HUES6 (cell line): ENCODE results near the gene SDC3.

Experiments used
- H3K27ac ChIP-seq: 2 replicates; pipeline ENCODE4 v1.7.0; 2013; ENCODE audit warnings: low read depth, mild to moderate bottlenecking, low read length, inconsistent platforms
- H3K27me3 ChIP-seq: 2 replicates; pipeline ENCODE4 v1.6.1; 2013; ENCODE audit warnings: low read length; ENCODE audit not compliant: control insufficient read depth, insufficient read depth
- H3K36me3 ChIP-seq: 2 replicates; pipeline ENCODE4 v1.6.1; 2013; ENCODE audit warnings: low read length; ENCODE audit not compliant: control insufficient read depth, insufficient read depth
- H3K4me1 ChIP-seq: 2 replicates; pipeline ENCODE4 v1.6.1; 2013; ENCODE audit warnings: low read length; ENCODE audit not compliant: control insufficient read depth, insufficient read depth
- H3K4me3 ChIP-seq: 2 replicates; pipeline ENCODE4 v1.5.1; 2013; ENCODE audit warnings: low read depth, low read length
- H3K9ac ChIP-seq: one replicate; pipeline ENCODE4 v1.6.1; 2013; ENCODE audit warnings: mild to moderate bottlenecking, low read length
- H3K9me3 ChIP-seq: 2 replicates; pipeline ENCODE4 v1.6.1; 2013; ENCODE audit warnings: low read depth, low read length; ENCODE audit not compliant: control insufficient read depth, insufficient read depth

The SDC3 gene

GRCh38 chr1:30846587-30846986, 62.0 kb downstream of the SDC3 start:
- H3K9ac ChIP-seq, result no peak overlapping the region
- no peaks in the 10 kb centered on the region for H3K27me3 ChIP-seq
- H3K36me3 ChIP-seq, result no peaks in the 10 kb centered on the region
- no peak overlapping the region for H3K4me3 ChIP-seq
- no peaks in the 10 kb centered on the region for H3K9me3 ChIP-seq
- H3K4me1 ChIP-seq, result peaks cover 31% of the 10 kb centered on the region
- H3K27ac ChIP-seq, result no peak overlapping the region

GRCh38 chr1:30845904-30846290, 62.7 kb downstream of the SDC3 start:
- Histone ChIP-seq H3K36me3 (no peaks in the 10 kb centered on the region), H3K4me3 (no peak overlapping the region), H3K9me3 (no peaks in the 10 kb centered on the region), H3K4me1 (peaks cover 38% of the 10 kb centered on the region), H3K27me3 (0 out of 2 replicates have a peak, but pooled peaks cover 2% of the 10 kb centered on the region), H3K9ac (no peak overlapping the region), H3K27ac (no peak overlapping the region)

GRCh38 chr1:30845237-30845903, 63.2 kb downstream of the SDC3 start:
- H3K27ac ChIP-seq, result no peak overlapping the region
- H3K36me3 ChIP-seq, result no peaks in the 10 kb centered on the region
- peaks cover 43% of the 10 kb centered on the region for H3K4me1 ChIP-seq
- H3K27me3 ChIP-seq, result 0 out of 2 replicates have a peak, but pooled peaks cover 2% of the 10 kb centered on the region
- no peak overlapping the region for H3K4me3 ChIP-seq
- H3K9me3 ChIP-seq, result no peaks in the 10 kb centered on the region
- no peak overlapping the region for H3K9ac ChIP-seq

GRCh38 chr1:30844631-30845030, 63.9 kb downstream of the SDC3 start:
- Histone ChIP-seq H3K27me3 (0 out of 2 replicates have a peak, but pooled peaks cover 2% of the 10 kb centered on the region), H3K4me1 (peaks cover 44% of the 10 kb centered on the region), H3K36me3 (no peaks in the 10 kb centered on the region), H3K9me3 (no peaks in the 10 kb centered on the region), H3K4me3 (peak overlapping the region; percentile 9; the same call in 1 of the 2 replicates), H3K9ac (no peak overlapping the region), H3K27ac (no peak overlapping the region)

- Histone ChIP-seq H3K36me3 (no peaks in the 10 kb centered on the region), H3K27me3 (0 out of 2 replicates have a peak, but pooled peaks cover 2% of the 10 kb centered on the region), H3K9ac (no peak overlapping the region), H3K4me1 (peaks cover 45% of the 10 kb centered on the region), H3K4me3 (no peak overlapping the region), H3K27ac (no peak overlapping the region), H3K9me3 (no peaks in the 10 kb centered on the region)
These were observed 65.7 kb downstream of the SDC3 start for GRCh38 chr1:30842697-30843354.

GRCh38 chr1:30840904-30841598, 67.5 kb downstream of the SDC3 start:
- Histone ChIP-seq H3K36me3 (no peaks in the 10 kb centered on the region), H3K9ac (no peak overlapping the region), H3K27ac (no peak overlapping the region), H3K9me3 (no peaks in the 10 kb centered on the region), H3K4me1 (peaks cover 38% of the 10 kb centered on the region), H3K27me3 (0 out of 2 replicates have a peak, but pooled peaks cover 2% of the 10 kb centered on the region), H3K4me3 (no peak overlapping the region)

- Histone ChIP-seq H3K27ac (no peak overlapping the region), H3K9ac (no peak overlapping the region), H3K4me3 (no peak overlapping the region), H3K9me3 (no peaks in the 10 kb centered on the region), H3K4me1 (peaks cover 29% of the 10 kb centered on the region), H3K36me3 (no peaks in the 10 kb centered on the region), H3K27me3 (0 out of 2 replicates have a peak, but pooled peaks cover 2% of the 10 kb centered on the region)
These were observed 68.7 kb downstream of the SDC3 start for GRCh38 chr1:30839827-30840359.

- Histone ChIP-seq H3K36me3 (no peaks in the 10 kb centered on the region), H3K27ac (no peak overlapping the region), H3K4me3 (no peak overlapping the region), H3K4me1 (peaks cover 20% of the 10 kb centered on the region), H3K27me3 (0 out of 2 replicates have a peak, but pooled peaks cover 2% of the 10 kb centered on the region), H3K9ac (no peak overlapping the region), H3K9me3 (no peaks in the 10 kb centered on the region)
These were observed 69.6 kb downstream of the SDC3 start for GRCh38 chr1:30838996-30839395.

GRCh38 chr1:30837653-30838052, 70.9 kb downstream of the SDC3 start:
- Histone ChIP-seq H3K4me3 (no peak overlapping the region), H3K36me3 (no peaks in the 10 kb centered on the region), H3K9ac (no peak overlapping the region), H3K9me3 (no peaks in the 10 kb centered on the region), H3K27me3 (0 out of 2 replicates have a peak, but pooled peaks cover 2% of the 10 kb centered on the region), H3K27ac (no peak overlapping the region), H3K4me1 (peaks cover 19% of the 10 kb centered on the region)

GRCh38 chr1:30834253-30834652, 74.3 kb downstream of the SDC3 start:
- Histone ChIP-seq H3K9me3 (peaks cover 5% of the 10 kb centered on the region; the same call in 1 of the 2 replicates), H3K27ac (no peak overlapping the region), H3K9ac (no peak overlapping the region), H3K4me3 (no peak overlapping the region), H3K27me3 (no peaks in the 10 kb centered on the region), H3K4me1 (peaks cover 6% of the 10 kb centered on the region; the same call in 1 of the 2 replicates), H3K36me3 (no peaks in the 10 kb centered on the region)
